Sigmoid colon (tissue), 7 donors: ENCODE results near the gene NRG2. TPM values are rescaled to one million over a fixed set of nuclear protein-coding genes. Genes with fewer than 3 reads are reported as not detected.

Experiments
- DNase-seq: peaks from one replicate; pipeline ENCODE4 v3.0.0-alpha.2; 2019
- H3K27ac ChIP-seq, 4 donors: fragments of 200-600 bp; sonication (generic); one replicate each; pipeline ENCODE4 v1.5.1; 2016 to 2019; ENCODE audit warnings: mild to moderate bottlenecking in 1 of 4
- H3K27me3 ChIP-seq, 3 donors: fragments of 200-600 bp; sonication (generic); one replicate each; pipeline ENCODE4 v1.5.1; 2019; ENCODE audit warnings: mild to moderate bottlenecking in 1 of 3
- H3K36me3 ChIP-seq, 4 donors: fragments of 200-600 bp; sonication (generic); one replicate each; pipeline ENCODE4 v1.5.1; 2016 to 2019
- H3K4me1 ChIP-seq, 4 donors: fragments of 200-600 bp; sonication (generic); one replicate each; pipeline ENCODE4 v1.5.1; 2017 to 2019
- H3K4me3 ChIP-seq, 4 donors: fragments of 200-600 bp; sonication (generic); one replicate each; pipeline ENCODE4 v1.5.1; 2017 to 2019; ENCODE audit warnings: mild to moderate bottlenecking in 2 of 4, moderate library complexity in 1 of 4
- H3K9me3 ChIP-seq, 4 donors: fragments of 200-600 bp in 3 of 4; sonication (generic) in 3 of 4; one replicate each; pipeline versions ENCODE4 v1.5.1 to v1.6.1; 2013 to 2019
- CTCF ChIP-seq, 4 experiments: fragments of 450-650 bp in 3 of 4; fragments of 200-600 bp in 1 of 4; IDR thresholded peaks; one replicate each; pipeline ENCODE4 v1.5.1; 2016 to 2019; ENCODE audit warnings: antibody characterized with exemption in 4 of 4, mild to moderate bottlenecking in 3 of 4, moderate library complexity in 2 of 4
- EP300 ChIP-seq, 4 donors: sonication (generic); formaldehyde crosslinking; IDR thresholded peaks; one replicate each; pipeline ENCODE4 v1.6.1; 2017; ENCODE audit warnings: antibody characterized with exemption in 4 of 4
- POLR2A ChIP-seq, 2 donors: fragments of 450-650 bp; IDR thresholded peaks; one replicate each; pipeline ENCODE4 v1.6.1; 2016; ENCODE audit warnings: antibody characterized with exemption in 2 of 2, mild to moderate bottlenecking in 2 of 2, moderate library complexity in 2 of 2
- POLR2AphosphoS5 ChIP-seq, 4 donors: sonication (generic); formaldehyde crosslinking; IDR thresholded peaks; one replicate each; pipeline ENCODE4 v1.6.1; 2017; ENCODE audit warnings: antibody characterized with exemption in 4 of 4
- WGBS, 2 donors: extraction: QIAGEN DNeasy Blood & Tissue Kit; methylation state at CpG; one replicate each; pipeline ENCODE4 v1.1.7; 2013; 5-methylcytosine and 5-hydroxymethylcytosine counted together
- intact Hi-C: fragments of 100-400 bp; cut with DNase I; formaldehyde crosslinking; loops from one replicate; pipeline ENCODE4 v1.15.1; 2023
- polyA plus RNA-seq, 3 donors: library from polyadenylated mRNA; stranded (reverse); fragments of 200-250 nt; gene quantifications; one replicate each; pipeline ENCODE4 v1.2.3, GENCODE V29; 2013
- total RNA-seq, 4 donors: library from RNA; depleted of rRNA; stranded (reverse); fragments of >200 nt; gene quantifications; one replicate each; pipeline ENCODE4 v1.1.0, GENCODE V29; 2016
- donor health status: healthy with polysubstance abuse.
- donor health status: Bipolar disorder and iron deficiency.
- donor health status: healthy.

NRG2 gene
- total and polyA plus RNA-seq, 7 donors = 0.80 to 11.9 (median 4.8) TPM; not detected in 2

GRCh38 chr5:140042393-140042642 is 781 bp downstream of the NRG2 start:
- no peaks in the 10 kb centered on the region for H3K27me3 ChIP-seq

GRCh38 chr5:140041492-140042392 is 1.4 kb downstream of the NRG2 start:
- peaks cover 0 to 51% (median 26%) of the 10 kb centered on the region in 4 donors for H3K4me1 ChIP-seq
- intact Hi-C loops = loop anchor here (2.0 kb wide), 2 partner anchors 73 to 255 kb away; no protein-coding TSS in a partner anchor
- TF ChIP-seq CTCF (IDR thresholded peaks at IDR 0.05) (no peak), EP300 (IDR thresholded peaks at IDR 0.05) (no peak), POLR2A (IDR thresholded peaks at IDR 0.05) (no peak), POLR2AphosphoS5 (IDR thresholded peaks at IDR 0.05) (peak in 3 of 4 donors; percentile 11 to 26 (median 16))
- WGBS, 2 donors = 7 to 9% methylated on average over 34 of the region's 34 CpGs
- DNase-seq = peak; percentile 81
- H3K4me3 ChIP-seq = peak overlapping the region; percentile 61 to 75 (median 70)
- no peaks in the 10 kb centered on the region for H3K27me3 ChIP-seq
- no peaks in the 10 kb centered on the region for H3K9me3 ChIP-seq
- H3K27ac ChIP-seq = peak overlapping the region; percentile 79 to 88 (median 82)
- H3K36me3 ChIP-seq = no peaks in the 10 kb centered on the region

More at GRCh38 chr5:140042393-140042642, 781 bp downstream of the NRG2 start:
- intact Hi-C loops = loop anchor here (2.0 kb wide), 2 partner anchors 74 to 256 kb away; no protein-coding TSS in a partner anchor
- no peak for TF ChIP-seq EP300 (IDR thresholded peaks at IDR 0.05)
- WGBS, 2 donors = 0 to 1% methylated on average over 19 of the region's 19 CpGs
- Histone ChIP-seq H3K27ac (peak overlapping the region; percentile 79 to 88 (median 82)), H3K9me3 (no peaks in the 10 kb centered on the region), H3K36me3 (no peaks in the 10 kb centered on the region), H3K4me3 (peak overlapping the region; percentile 61 to 75 (median 70)), H3K4me1 (peaks cover 0 to 46% (median 26%) of the 10 kb centered on the region in 4 donors)
- no peak for DNase-seq

- Histone ChIP-seq H3K4me3 (peak overlapping the region; percentile 61 to 75 (median 70)), H3K27me3 (no peaks in the 10 kb centered on the region), H3K36me3 (no peaks in the 10 kb centered on the region), H3K27ac (peak overlapping the region; percentile 79 to 88 (median 82)), H3K4me1 (peaks cover 0 to 57% (median 26%) of the 10 kb centered on the region in 4 donors), H3K9me3 (no peaks in the 10 kb centered on the region)
- DNase-seq = no peak
- intact Hi-C loops = no loop called here
- WGBS, 2 donors = 55 to 65% methylated on average over 4 of the region's 4 CpGs
- TF ChIP-seq EP300 (IDR thresholded peaks at IDR 0.05) (no peak), POLR2AphosphoS5 (IDR thresholded peaks at IDR 0.05) (no peak), CTCF (IDR thresholded peaks at IDR 0.05) (no peak), POLR2A (IDR thresholded peaks at IDR 0.05) (no peak)
Observed at GRCh38 chr5:140041099-140041491, 2.0 kb downstream of the NRG2 start.

- Histone ChIP-seq H3K4me1 (peaks cover 0 to 65% (median 28%) of the 10 kb centered on the region in 4 donors), H3K27me3 (no peaks in the 10 kb centered on the region), H3K9me3 (no peaks in the 10 kb centered on the region), H3K4me3 (no peak overlapping the region), H3K36me3 (no peaks in the 10 kb centered on the region), H3K27ac (peak overlapping the region; percentile 79 to 88 (median 82))
- no peak for TF ChIP-seq POLR2A (IDR thresholded peaks at IDR 0.05)
- no peak for TF ChIP-seq POLR2AphosphoS5 (IDR thresholded peaks at IDR 0.05)
- TF ChIP-seq EP300 (IDR thresholded peaks at IDR 0.05) = no peak
- TF ChIP-seq CTCF (IDR thresholded peaks at IDR 0.05) = no peak
- WGBS, 2 donors = 63 to 70% methylated on average over 1 of the region's 1 CpG
- intact Hi-C loops = no loop called here
- DNase-seq = no peak
Observed at GRCh38 chr5:140040358-140040757, 2.7 kb downstream of the NRG2 start.

- H3K4me3 ChIP-seq = no peak overlapping the region
- H3K4me1 ChIP-seq = peaks cover 0 to 65% (median 28%) of the 10 kb centered on the region in 4 donors
- DNase-seq = no peak
Observed at GRCh38 chr5:140039561-140039960, 3.5 kb downstream of the NRG2 start.

More at GRCh38 chr5:140039561-140039960, 3.5 kb downstream of the NRG2 start:
- no peaks in the 10 kb centered on the region for H3K36me3 ChIP-seq
- peak overlapping the region; percentile 79 to 88 (median 82) for H3K27ac ChIP-seq
- no peak for TF ChIP-seq EP300 (IDR thresholded peaks at IDR 0.05)
- TF ChIP-seq POLR2A (IDR thresholded peaks at IDR 0.05) = no peak
- TF ChIP-seq POLR2AphosphoS5 (IDR thresholded peaks at IDR 0.05) = no peak
- TF ChIP-seq CTCF (IDR thresholded peaks at IDR 0.05) = no peak
- no peaks in the 10 kb centered on the region for H3K27me3 ChIP-seq
- WGBS, 2 donors = 35 to 53% methylated on average over 4 of the region's 4 CpGs
- intact Hi-C loops = no loop called here
- H3K9me3 ChIP-seq = no peaks in the 10 kb centered on the region
